HepG2 (cell line): ENCODE results near the gene OPA3. TPM values are rescaled to one million over a fixed set of nuclear protein-coding genes. Genes with fewer than 3 reads are reported as not detected.

Experiments
- ELF1 ChIP-seq: sonication (generic); formaldehyde crosslinking; IDR thresholded peaks from 2 replicates; pipeline ENCODE4 v1.4.0; 2020; ENCODE audit warnings: missing genetic modification reagents
- GABPB1 ChIP-seq: IDR thresholded peaks from 2 replicates; pipeline ENCODE4 v1.6.1; 2016; ENCODE audit warnings: mild to moderate bottlenecking, missing genetic modification reagents, moderate library complexity, missing compliant biosample characterization
- HNF1B ChIP-seq: sonication (generic); formaldehyde crosslinking; IDR thresholded peaks from 2 replicates; pipeline ENCODE4 v1.5.1; 2020; ENCODE audit warnings: mild to moderate bottlenecking, moderate library complexity, missing genetic modification reagents
- MAX ChIP-seq: IDR thresholded peaks from 2 replicates; pipeline ENCODE4 v1.6.1; 2012; ENCODE audit warnings: inconsistent platforms
- MTA1 ChIP-seq: sonication (generic); formaldehyde crosslinking; IDR thresholded peaks from 2 replicates; pipeline ENCODE4 v1.4.0; 2020; ENCODE audit warnings: missing genetic modification reagents, mild to moderate bottlenecking, borderline replicate concordance
- PHF8 ChIP-seq: sonication (generic); formaldehyde crosslinking; IDR thresholded peaks from 2 replicates; pipeline ENCODE4 v1.5.0; 2020; ENCODE audit warnings: missing genetic modification reagents
- SMAD3 ChIP-seq: sonication (generic); formaldehyde crosslinking; IDR thresholded peaks from 2 replicates; pipeline ENCODE4 v1.4.0; 2020; ENCODE audit warnings: missing genetic modification reagents
- THAP11 ChIP-seq: IDR thresholded peaks from 2 replicates; pipeline ENCODE4 v1.6.1; 2016; ENCODE audit warnings: missing biosample characterization, missing genetic modification reagents
- ZFP37 ChIP-seq: sonication (generic); formaldehyde crosslinking; IDR thresholded peaks from 2 replicates; pipeline ENCODE4 v1.4.0; 2020; ENCODE audit warnings: missing genetic modification reagents, borderline replicate concordance
- ZNF232 ChIP-seq: sonication (generic); formaldehyde crosslinking; IDR thresholded peaks from 2 replicates; pipeline ENCODE4 v1.4.0; 2020; ENCODE audit warnings: missing genetic modification reagents, borderline replicate concordance
- ZNF513 ChIP-seq: sonication (generic); formaldehyde crosslinking; conservative IDR thresholded peaks from 2 replicates; pipeline ENCODE4 v1.5.0; 2020; ENCODE audit warnings: missing genetic modification reagents
- ZNF546 ChIP-seq: sonication (generic); formaldehyde crosslinking; conservative IDR thresholded peaks from 2 replicates; pipeline ENCODE4 v1.8.1; 2023; ENCODE audit warnings: mild to moderate bottlenecking, missing genetic modification reagents
- ZNF747 ChIP-seq: sonication (generic); formaldehyde crosslinking; IDR thresholded peaks from 2 replicates; pipeline ENCODE4 v1.8.1; 2023; ENCODE audit warnings: missing genetic modification reagents, mild to moderate bottlenecking, borderline replicate concordance
- ZNF792 ChIP-seq: IDR thresholded peaks from 2 replicates; pipeline ENCODE4 v1.6.1; 2016
- polyA plus RNA-seq, 8 experiments: library from polyadenylated mRNA; depleted of rRNA in 3 of 8; stranded (reverse) in 7 of 8; unstranded in 1 of 8; fragments of >200 nt; fragmentation: Illumina TruSeq in 4 of 8; extraction: Trizol in 4 of 8; gene quantifications; 2 replicates each; pipeline versions ENCODE4 v1.2.1 to v1.2.3, GENCODE V29; 2011 to 2016; ENCODE audit warnings: low read depth in 4 of 8, missing spikeins in 1 of 8, mixed read lengths in 1 of 8; ENCODE audit not compliant: insufficient read depth in 1 of 8
- total RNA-seq, 5 experiments: library from RNA; depleted of rRNA; stranded (reverse); fragments of >200 nt; fragmentation: Illumina TruSeq; extraction: Trizol; gene quantifications; 2 replicates each; pipeline ENCODE4 v1.2.3, GENCODE V29; 2016; ENCODE audit warnings: low read depth in 1 of 5
- TF ChIP-seq, protein P1 (sequence below): sonication (generic); formaldehyde crosslinking; IDR thresholded peaks from 2 replicates; pipeline ENCODE4 v1.4.0; 2020; ENCODE audit warnings: missing genetic modification reagents
- TF ChIP-seq, protein P2 (sequence below): sonication (generic); formaldehyde crosslinking; IDR thresholded peaks from 2 replicates; pipeline ENCODE4 v1.5.0; 2020; ENCODE audit warnings: missing genetic modification reagents

The OPA3 gene
- total and polyA plus RNA-seq, 2 of the 13 experiments (the other 11 are each of a cell fraction or from before 2014, with no cell fraction given) = 8.3 to 17.7 TPM

DNA sequence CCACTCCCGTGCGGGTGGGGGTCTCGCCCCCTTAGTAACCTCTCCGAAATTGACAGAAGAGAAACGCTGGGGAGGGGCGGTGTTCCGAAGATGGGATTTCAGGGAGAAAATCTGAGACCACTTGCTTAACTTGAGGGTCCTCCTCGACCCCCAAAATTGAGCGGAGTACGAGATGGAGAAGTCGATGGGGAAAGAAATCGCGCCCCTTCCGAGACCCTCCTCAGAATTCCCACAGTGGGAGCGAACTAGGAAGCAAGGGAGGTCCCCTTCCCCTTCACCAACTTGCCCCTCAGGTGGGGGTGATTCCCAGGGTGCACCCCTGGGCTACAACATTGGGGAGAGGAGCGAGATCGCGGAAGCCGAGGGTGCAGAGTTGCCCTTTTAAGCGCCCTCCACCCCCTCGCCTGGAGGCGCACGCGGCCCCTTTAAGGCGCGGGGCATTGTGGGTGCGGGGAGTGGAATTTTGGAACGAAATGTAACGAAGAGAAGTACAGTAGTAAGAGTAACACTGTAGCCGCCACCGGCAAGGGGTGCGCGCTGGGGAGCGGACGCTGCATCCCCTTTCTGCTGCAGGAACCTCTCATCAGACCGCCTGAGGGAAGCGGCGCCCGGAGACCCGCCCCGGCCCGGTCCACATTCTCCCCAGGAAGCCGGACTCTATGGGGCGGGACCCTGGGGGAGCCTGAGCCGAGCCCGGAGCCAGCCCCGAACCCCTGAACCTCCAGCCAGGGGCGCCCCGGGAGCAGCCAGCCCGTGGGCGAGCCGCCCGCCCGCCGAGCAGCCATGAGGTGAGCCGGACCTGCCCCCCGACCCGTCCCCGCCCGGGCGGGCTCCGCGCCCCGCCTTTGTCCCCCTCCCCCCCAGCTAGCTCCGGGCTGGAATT, 77.4 kb downstream of the OPA3 start, which contains the start of gene VASP (continued):
- TF ChIP-seq, protein P1, sequence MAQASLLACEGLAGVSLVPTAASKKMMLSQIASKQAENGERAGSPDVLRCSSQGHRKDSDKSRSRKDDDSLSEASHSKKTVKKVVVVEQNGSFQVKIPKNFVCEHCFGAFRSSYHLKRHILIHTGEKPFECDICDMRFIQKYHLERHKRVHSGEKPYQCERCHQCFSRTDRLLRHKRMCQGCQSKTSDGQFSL (CRISPR knock-in tag) = peak; percentile 72
- TF ChIP-seq ZNF546 (0 out of 2 replicates have a peak, but pooled peaks have one; percentile 65), ZNF232 (CRISPR knock-in tag) (peak; percentile 19; the same call in 1 of the 2 replicates), ZNF513 (CRISPR knock-in tag) (0 out of 2 replicates have a peak, but pooled peaks have one; percentile 84), THAP11 (CRISPR knock-in tag) (peak; percentile 84), ZNF792 (CRISPR knock-in tag) (peak; percentile 52; the same call in 1 of the 2 replicates), ELF1 (CRISPR knock-in tag) (peak; percentile 50), MAX (peak; percentile 91), ZFP37 (CRISPR knock-in tag) (peak; percentile 89), ZNF747 (0 out of 2 replicates have a peak, but pooled peaks have one; percentile 25), MTA1 (no peak), SMAD3 (CRISPR knock-in tag) (peak; percentile 41; the same call in 1 of the 2 replicates), PHF8 (CRISPR knock-in tag) (peak; percentile 53; the same call in 1 of the 2 replicates), GABPB1 (CRISPR knock-in tag) (peak; percentile 44; the same call in 1 of the 2 replicates), HNF1B (CRISPR knock-in tag) (peak; percentile 33)
- TF ChIP-seq, protein P2, sequence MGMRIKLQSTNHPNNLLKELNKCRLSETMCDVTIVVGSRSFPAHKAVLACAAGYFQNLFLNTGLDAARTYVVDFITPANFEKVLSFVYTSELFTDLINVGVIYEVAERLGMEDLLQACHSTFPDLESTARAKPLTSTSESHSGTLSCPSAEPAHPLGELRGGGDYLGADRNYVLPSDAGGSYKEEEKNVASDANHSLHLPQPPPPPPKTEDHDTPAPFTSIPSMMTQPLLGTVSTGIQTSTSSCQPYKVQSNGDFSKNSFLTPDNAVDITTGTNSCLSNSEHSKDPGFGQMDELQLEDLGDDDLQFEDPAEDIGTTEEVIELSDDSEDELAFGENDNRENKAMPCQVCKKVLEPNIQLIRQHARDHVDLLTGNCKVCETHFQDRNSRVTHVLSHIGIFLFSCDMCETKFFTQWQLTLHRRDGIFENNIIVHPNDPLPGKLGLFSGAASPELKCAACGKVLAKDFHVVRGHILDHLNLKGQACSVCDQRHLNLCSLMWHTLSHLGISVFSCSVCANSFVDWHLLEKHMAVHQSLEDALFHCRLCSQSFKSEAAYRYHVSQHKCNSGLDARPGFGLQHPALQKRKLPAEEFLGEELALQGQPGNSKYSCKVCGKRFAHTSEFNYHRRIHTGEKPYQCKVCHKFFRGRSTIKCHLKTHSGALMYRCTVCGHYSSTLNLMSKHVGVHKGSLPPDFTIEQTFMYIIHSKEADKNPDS = 0 out of 2 replicates have a peak, but pooled peaks have one; percentile 55
